HEK293 (cell line): ENCODE results near the gene POLL.

ENCODE experiments used
- CTCF ChIA-PET: fragments of 350-600 bp; formaldehyde crosslinking; extraction: SDS; loops from one replicate; lab custom pipeline; 2021; ENCODE audit warnings: antibody characterized with exemption; lab: Yijun Ruan, JAX
- POLR2A ChIA-PET: fragments of 300-600 bp; formaldehyde crosslinking; extraction: SDS; loops from one replicate; lab custom pipeline; 2020; ENCODE audit warnings: antibody characterized with exemption, inconsistent platforms; lab: Yijun Ruan, JAX
- H3K27ac ChIP-seq: fragments of 200-500 bp; sonication (Bioruptor generic); 2 replicates; pipeline ENCODE4 v1.5.1; 2014; ENCODE audit warnings: low read depth, low read length, control low read depth, inconsistent platforms; ENCODE audit errors: extremely low read depth
- H3K36me3 ChIP-seq, 2 experiments: fragments of 200-500 bp in 1 of 2; sonication (Bioruptor generic) in 1 of 2; 1 replicate in 1 of 2; 2 replicates in 1 of 2; pipeline ENCODE4 v1.5.1; 2014 to 2017; ENCODE audit warnings: inconsistent platforms in 2 of 2, low read length in 2 of 2; ENCODE audit not compliant: control insufficient read depth in 2 of 2, insufficient read depth in 1 of 2
- H3K4me1 ChIP-seq: fragments of 200-500 bp; sonication (Bioruptor generic); 2 replicates; pipeline ENCODE4 v1.5.1; 2014; ENCODE audit warnings: mild to moderate bottlenecking, low read length, inconsistent platforms; ENCODE audit not compliant: control insufficient read depth, insufficient read depth
- H3K4me3 ChIP-seq: 2 replicates; pipeline ENCODE4 v1.5.1; 2011; ENCODE audit warnings: low read depth, mild to moderate bottlenecking, control low read depth, low read length, moderate library complexity
- H3K9me3 ChIP-seq: fragments of 200-500 bp; sonication (Bioruptor generic); 2 replicates; pipeline ENCODE4 v1.5.1; 2014; ENCODE audit warnings: low read depth, low read length, inconsistent platforms; ENCODE audit not compliant: control insufficient read depth, insufficient read depth
- KLF16 ChIP-seq: fragments of 450-650 bp; formaldehyde crosslinking; IDR thresholded peaks from 2 replicates; pipeline ENCODE4 v1.5.1; 2017; ENCODE audit warnings: missing biosample characterization, missing genetic modification characterization
- KLF8 ChIP-seq: fragments of 450-650 bp; formaldehyde crosslinking; IDR thresholded peaks from 2 replicates; pipeline ENCODE4 v1.5.1; 2016; ENCODE audit warnings: missing biosample characterization, missing genetic modification characterization
- REPIN1 ChIP-seq: fragments of 450-650 bp; formaldehyde crosslinking; IDR thresholded peaks from 2 replicates; pipeline ENCODE4 v1.5.1; 2017; ENCODE audit warnings: missing biosample characterization, missing genetic modification characterization, low read depth
- ZBTB20 ChIP-seq: fragments of 450-650 bp; formaldehyde crosslinking; IDR thresholded peaks from 2 replicates; pipeline ENCODE4 v1.5.1; 2016; ENCODE audit warnings: missing biosample characterization, missing genetic modification characterization
- ZBTB21 ChIP-seq: fragments of 450-650 bp; formaldehyde crosslinking; IDR thresholded peaks from 2 replicates; pipeline ENCODE4 v1.5.1; 2017; ENCODE audit warnings: missing biosample characterization, missing genetic modification characterization
- ZBTB8A ChIP-seq: fragments of 450-650 bp; formaldehyde crosslinking; IDR thresholded peaks from 2 replicates; pipeline ENCODE4 v1.5.1; 2016; ENCODE audit warnings: missing biosample characterization, missing genetic modification characterization
- ZFP37 ChIP-seq: fragments of 450-650 bp; formaldehyde crosslinking; IDR thresholded peaks from 2 replicates; pipeline ENCODE4 v1.5.1; 2016; ENCODE audit warnings: missing biosample characterization, missing genetic modification characterization
- ZNF140 ChIP-seq: fragments of 450-650 bp; formaldehyde crosslinking; IDR thresholded peaks from 2 replicates; pipeline ENCODE4 v1.5.1; 2016; ENCODE audit warnings: missing biosample characterization, missing genetic modification characterization
- ZNF324 ChIP-seq: fragments of 450-650 bp; formaldehyde crosslinking; IDR thresholded peaks from 2 replicates; pipeline ENCODE4 v1.5.1; 2016; ENCODE audit warnings: missing biosample characterization, missing genetic modification characterization
- ZNF350 ChIP-seq: fragments of 450-650 bp; formaldehyde crosslinking; IDR thresholded peaks from 2 replicates; pipeline ENCODE4 v1.5.0; 2017; ENCODE audit warnings: missing biosample characterization, mild to moderate bottlenecking, missing genetic modification characterization
- ZNF555 ChIP-seq: fragments of 450-650 bp; formaldehyde crosslinking; conservative IDR thresholded peaks from 2 replicates; pipeline ENCODE4 v1.5.1; 2017; ENCODE audit warnings: missing biosample characterization, mild to moderate bottlenecking, missing genetic modification characterization, inconsistent platforms
- ZNF658 ChIP-seq: fragments of 450-650 bp; formaldehyde crosslinking; IDR thresholded peaks from 2 replicates; pipeline ENCODE4; 2016; ENCODE audit warnings: missing biosample characterization, missing genetic modification characterization
- ZNF768 ChIP-seq: fragments of 450-650 bp; formaldehyde crosslinking; IDR thresholded peaks from 2 replicates; pipeline ENCODE4 v1.5.1; 2018; ENCODE audit warnings: missing biosample characterization, mild to moderate bottlenecking, missing genetic modification characterization
- ZNF791 ChIP-seq: fragments of 450-650 bp; formaldehyde crosslinking; IDR thresholded peaks from 2 replicates; pipeline ENCODE4 v1.5.1; 2016; ENCODE audit warnings: missing biosample characterization, missing genetic modification characterization
- TF ChIP-seq, protein P1 (sequence below): fragments of 450-650 bp; formaldehyde crosslinking; IDR thresholded peaks from 2 replicates; pipeline ENCODE4 v1.5.1; 2016; ENCODE audit warnings: missing biosample characterization, missing genetic modification characterization
- TF ChIP-seq, protein P2 (sequence below): fragments of 450-650 bp; formaldehyde crosslinking; IDR thresholded peaks from 2 replicates; pipeline ENCODE4 v1.5.1; 2017; ENCODE audit warnings: missing biosample characterization, mild to moderate bottlenecking, missing genetic modification characterization, moderate library complexity
- TF ChIP-seq, protein P3 (sequence below): fragments of 450-650 bp; formaldehyde crosslinking; IDR thresholded peaks from 2 replicates; pipeline ENCODE4 v1.5.1; 2016; ENCODE audit warnings: missing biosample characterization, missing genetic modification characterization
- TF ChIP-seq, protein P4 (sequence below): fragments of 450-650 bp; formaldehyde crosslinking; IDR thresholded peaks from 2 replicates; pipeline ENCODE4 v1.5.0; 2017; ENCODE audit warnings: missing biosample characterization, missing genetic modification characterization, borderline replicate concordance

Gene POLL

DNA sequence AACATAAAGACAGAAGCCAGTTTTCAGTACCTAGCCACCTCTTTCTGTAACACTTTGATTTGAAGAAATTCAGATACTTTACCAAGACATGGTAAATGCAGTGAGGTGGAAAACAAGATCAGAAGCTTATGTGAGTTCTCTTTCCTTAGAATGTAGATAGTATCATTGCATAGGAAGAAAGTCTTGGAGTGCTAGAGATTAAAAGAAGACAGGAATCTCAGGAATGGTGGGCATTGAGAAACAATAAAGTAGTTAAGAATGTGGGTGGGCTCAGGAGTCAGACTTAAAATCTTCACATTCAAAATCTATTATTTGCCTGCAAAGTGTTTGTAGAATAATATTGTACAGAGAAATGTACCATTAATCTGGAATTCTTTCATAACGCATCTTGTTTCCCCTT, 58.9 kb downstream of the POLL start:
- Histone ChIP-seq H3K4me3 (no peak overlapping the region), H3K4me1 (peaks cover 6% of the 10 kb centered on the region; the same call in 1 of the 2 replicates), H3K27ac (no peak overlapping the region), H3K36me3 (peaks cover 10 to 20% of the 10 kb centered on the region in 2 experiments; a peak in 2 of 3 replicates), H3K9me3 (no peaks in the 10 kb centered on the region)
- ChIA-PET CTCF (interaction anchor here (0.5 to 2.0 kb wide), 2 partner anchors 85 to 315 kb away, joined by 4 to 6 read pairs; no protein-coding TSS in a partner anchor), POLR2A (no interaction called here)
- TF ChIP-seq KLF16 (no peak), ZNF658 (tag by site-specific recombination) (no peak), REPIN1 (tag by site-specific recombination) (no peak), ZNF791 (tag by site-specific recombination) (no peak), KLF8 (tag by site-specific recombination) (no peak), ZBTB8A (tag by site-specific recombination) (no peak), ZBTB21 (no peak), ZNF140 (tag by site-specific recombination) (no peak), ZNF768 (tag by site-specific recombination) (no peak), ZNF555 (no peak), ZFP37 (tag by site-specific recombination) (no peak), ZNF350 (no peak), ZBTB20 (tag by site-specific recombination) (no peak), ZNF324 (tag by site-specific recombination) (no peak)
- TF ChIP-seq, protein P1, sequence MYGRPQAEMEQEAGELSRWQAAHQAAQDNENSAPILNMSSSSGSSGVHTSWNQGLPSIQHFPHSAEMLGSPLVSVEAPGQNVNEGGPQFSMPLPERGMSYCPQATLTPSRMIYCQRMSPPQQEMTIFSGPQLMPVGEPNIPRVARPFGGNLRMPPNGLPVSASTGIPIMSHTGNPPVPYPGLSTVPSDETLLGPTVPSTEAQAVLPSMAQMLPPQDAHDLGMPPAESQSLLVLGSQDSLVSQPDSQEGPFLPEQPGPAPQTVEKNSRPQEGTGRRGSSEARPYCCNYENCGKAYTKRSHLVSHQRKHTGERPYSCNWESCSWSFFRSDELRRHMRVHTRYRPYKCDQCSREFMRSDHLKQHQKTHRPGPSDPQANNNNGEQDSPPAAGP (tag by site-specific recombination) = no peak
- TF ChIP-seq, protein P2, sequence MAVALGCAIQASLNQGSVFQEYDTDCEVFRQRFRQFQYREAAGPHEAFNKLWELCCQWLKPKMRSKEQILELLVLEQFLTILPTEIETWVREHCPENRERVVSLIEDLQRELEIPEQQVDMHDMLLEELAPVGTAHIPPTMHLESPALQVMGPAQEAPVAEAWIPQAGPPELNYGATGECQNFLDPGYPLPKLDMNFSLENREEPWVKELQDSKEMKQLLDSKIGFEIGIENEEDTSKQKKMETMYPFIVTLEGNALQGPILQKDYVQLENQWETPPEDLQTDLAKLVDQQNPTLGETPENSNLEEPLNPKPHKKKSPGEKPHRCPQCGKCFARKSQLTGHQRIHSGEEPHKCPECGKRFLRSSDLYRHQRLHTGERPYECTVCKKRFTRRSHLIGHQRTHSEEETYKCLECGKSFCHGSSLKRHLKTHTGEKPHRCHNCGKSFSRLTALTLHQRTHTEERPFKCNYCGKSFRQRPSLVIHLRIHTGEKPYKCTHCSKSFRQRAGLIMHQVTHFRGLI (tag by site-specific recombination) = no peak
- TF ChIP-seq, protein P3, sequence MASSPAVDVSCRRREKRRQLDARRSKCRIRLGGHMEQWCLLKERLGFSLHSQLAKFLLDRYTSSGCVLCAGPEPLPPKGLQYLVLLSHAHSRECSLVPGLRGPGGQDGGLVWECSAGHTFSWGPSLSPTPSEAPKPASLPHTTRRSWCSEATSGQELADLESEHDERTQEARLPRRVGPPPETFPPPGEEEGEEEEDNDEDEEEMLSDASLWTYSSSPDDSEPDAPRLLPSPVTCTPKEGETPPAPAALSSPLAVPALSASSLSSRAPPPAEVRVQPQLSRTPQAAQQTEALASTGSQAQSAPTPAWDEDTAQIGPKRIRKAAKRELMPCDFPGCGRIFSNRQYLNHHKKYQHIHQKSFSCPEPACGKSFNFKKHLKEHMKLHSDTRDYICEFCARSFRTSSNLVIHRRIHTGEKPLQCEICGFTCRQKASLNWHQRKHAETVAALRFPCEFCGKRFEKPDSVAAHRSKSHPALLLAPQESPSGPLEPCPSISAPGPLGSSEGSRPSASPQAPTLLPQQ (tag by site-specific recombination) = no peak
- TF ChIP-seq, protein P4, sequence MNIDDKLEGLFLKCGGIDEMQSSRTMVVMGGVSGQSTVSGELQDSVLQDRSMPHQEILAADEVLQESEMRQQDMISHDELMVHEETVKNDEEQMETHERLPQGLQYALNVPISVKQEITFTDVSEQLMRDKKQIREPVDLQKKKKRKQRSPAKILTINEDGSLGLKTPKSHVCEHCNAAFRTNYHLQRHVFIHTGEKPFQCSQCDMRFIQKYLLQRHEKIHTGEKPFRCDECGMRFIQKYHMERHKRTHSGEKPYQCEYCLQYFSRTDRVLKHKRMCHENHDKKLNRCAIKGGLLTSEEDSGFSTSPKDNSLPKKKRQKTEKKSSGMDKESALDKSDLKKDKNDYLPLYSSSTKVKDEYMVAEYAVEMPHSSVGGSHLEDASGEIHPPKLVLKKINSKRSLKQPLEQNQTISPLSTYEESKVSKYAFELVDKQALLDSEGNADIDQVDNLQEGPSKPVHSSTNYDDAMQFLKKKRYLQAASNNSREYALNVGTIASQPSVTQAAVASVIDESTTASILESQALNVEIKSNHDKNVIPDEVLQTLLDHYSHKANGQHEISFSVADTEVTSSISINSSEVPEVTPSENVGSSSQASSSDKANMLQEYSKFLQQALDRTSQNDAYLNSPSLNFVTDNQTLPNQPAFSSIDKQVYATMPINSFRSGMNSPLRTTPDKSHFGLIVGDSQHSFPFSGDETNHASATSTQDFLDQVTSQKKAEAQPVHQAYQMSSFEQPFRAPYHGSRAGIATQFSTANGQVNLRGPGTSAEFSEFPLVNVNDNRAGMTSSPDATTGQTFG (tag by site-specific recombination) = no peak
